Measurements from ENCODE around the gene RPS6KC1.
"Not testable (repeated sequence)": the region's sequence is repeated elsewhere in the genome, so short reads cannot be mapped to it uniquely, and the experiment has no call there.

RPS6KC1 gene

GRCh38 chr1:213051127-213051880 lies at the start of gene RPS6KC1:
TSS of gene RPS6KC1 (plus strand) at chr1:213051241. CDS start at chr1:213051405, 164 bp downstream.
- DNase-seq = peak; percentile 85

GRCh38 chr1:213003256-213003655 lies 47.8 kb upstream of the RPS6KC1 start:
- peak; percentile 35 for DNase-seq

- no peak for DNase-seq
These were observed 42.5 kb upstream of the RPS6KC1 start for GRCh38 chr1:213008564-213008963.

GRCh38 chr1:213014642-213015041 lies 36.4 kb upstream of the RPS6KC1 start:
- DNase-seq = no peak

GRCh38 chr1:213015099-213016050 lies 35.7 kb upstream of the RPS6KC1 start, which contains the start of gene ANGEL2:
TSS of gene ANGEL2 (minus strand) at chr1:213015867. CDS start at chr1:213015671, 196 bp downstream.
- peak; percentile 97 for DNase-seq

- DNase-seq = no peak
These were observed 33.4 kb upstream of the RPS6KC1 start for GRCh38 chr1:213017447-213018273.

- no peak for DNase-seq
These were observed 31.6 kb upstream of the RPS6KC1 start for GRCh38 chr1:213019450-213019849.

- DNase-seq = no peak
These were observed 31.0 kb upstream of the RPS6KC1 start for GRCh38 chr1:213020016-213020415.

GRCh38 chr1:213027024-213027423 lies 24.0 kb upstream of the RPS6KC1 start:
- not testable (repeated sequence) for DNase-seq

- DNase-seq = no peak
These were observed 18.4 kb upstream of the RPS6KC1 start for GRCh38 chr1:213032651-213033050.

GRCh38 chr1:213034713-213035112 lies 16.3 kb upstream of the RPS6KC1 start:
- DNase-seq = no peak

- DNase-seq = no peak
These were observed 15.5 kb upstream of the RPS6KC1 start for GRCh38 chr1:213035573-213035972.

- DNase-seq = no peak
These were observed 9.6 kb upstream of the RPS6KC1 start for GRCh38 chr1:213041443-213041842.

GRCh38 chr1:213045321-213046226 lies 5.5 kb upstream of the RPS6KC1 start:
- DNase-seq = not testable (repeated sequence)

GRCh38 chr1:213049232-213049631 lies 1.8 kb upstream of the RPS6KC1 start:
- no peak for DNase-seq

GRCh38 chr1:213050745-213051126 lies 305 bp upstream of the RPS6KC1 start:
- DNase-seq = no peak

GRCh38 chr1:213051881-213052202 lies 801 bp downstream of the RPS6KC1 start:
- DNase-seq = no peak

- no peak for DNase-seq
These were observed 2.4 kb downstream of the RPS6KC1 start for GRCh38 chr1:213053455-213053854.

GRCh38 chr1:213054142-213054541 lies 3.1 kb downstream of the RPS6KC1 start:
- DNase-seq = no peak

- no peak for DNase-seq
These were observed 3.9 kb downstream of the RPS6KC1 start for GRCh38 chr1:213054733-213055591.

- no peak for DNase-seq
These were observed 4.7 kb downstream of the RPS6KC1 start for GRCh38 chr1:213055767-213056166.
